Suprapubic skin (tissue), 3 donors: ENCODE results near the gene CC2D2A.

ENCODE experiments used
- EP300 ChIP-seq: sonication (generic); formaldehyde crosslinking; IDR thresholded peaks from one replicate; pipeline ENCODE4 v1.6.1; 2017; ENCODE audit warnings: antibody characterized with exemption
- POLR2A ChIP-seq, 2 donors: fragments of 450-650 bp; IDR thresholded peaks; one replicate each; pipeline ENCODE4 v1.6.1; 2017; ENCODE audit warnings: antibody characterized with exemption in 2 of 2, mild to moderate bottlenecking in 2 of 2, moderate library complexity in 2 of 2
- TF ChIP-seq, protein P1 (sequence below), 2 donors: fragments of 200-600 bp in 1 of 2; fragments of 450-650 bp in 1 of 2; sonication (generic) in 1 of 2; IDR thresholded peaks; one replicate each; pipeline ENCODE4 v1.5.1; 2016 to 2019; ENCODE audit warnings: antibody characterized with exemption in 2 of 2, mild to moderate bottlenecking in 1 of 2, moderate library complexity in 1 of 2

DNA sequence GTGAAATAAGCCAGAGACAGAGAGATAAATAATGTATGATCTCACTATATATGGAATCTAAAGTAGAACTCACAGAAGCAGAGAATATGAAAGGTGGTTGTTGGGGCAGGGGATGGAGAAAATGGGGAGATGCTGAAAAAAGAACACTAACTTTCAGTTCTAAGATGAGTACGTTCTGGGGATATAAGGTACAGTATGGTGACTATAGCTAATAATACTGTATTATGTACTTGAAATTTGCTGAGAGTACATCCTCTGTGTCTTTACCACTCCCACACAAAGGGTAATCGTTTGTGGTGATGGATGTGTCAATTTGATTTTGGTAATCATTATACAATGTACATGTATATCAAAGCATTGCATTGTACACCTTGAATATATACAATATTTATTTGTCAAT is 178.9 kb downstream of the CC2D2A start:
- TF ChIP-seq, protein P1, sequence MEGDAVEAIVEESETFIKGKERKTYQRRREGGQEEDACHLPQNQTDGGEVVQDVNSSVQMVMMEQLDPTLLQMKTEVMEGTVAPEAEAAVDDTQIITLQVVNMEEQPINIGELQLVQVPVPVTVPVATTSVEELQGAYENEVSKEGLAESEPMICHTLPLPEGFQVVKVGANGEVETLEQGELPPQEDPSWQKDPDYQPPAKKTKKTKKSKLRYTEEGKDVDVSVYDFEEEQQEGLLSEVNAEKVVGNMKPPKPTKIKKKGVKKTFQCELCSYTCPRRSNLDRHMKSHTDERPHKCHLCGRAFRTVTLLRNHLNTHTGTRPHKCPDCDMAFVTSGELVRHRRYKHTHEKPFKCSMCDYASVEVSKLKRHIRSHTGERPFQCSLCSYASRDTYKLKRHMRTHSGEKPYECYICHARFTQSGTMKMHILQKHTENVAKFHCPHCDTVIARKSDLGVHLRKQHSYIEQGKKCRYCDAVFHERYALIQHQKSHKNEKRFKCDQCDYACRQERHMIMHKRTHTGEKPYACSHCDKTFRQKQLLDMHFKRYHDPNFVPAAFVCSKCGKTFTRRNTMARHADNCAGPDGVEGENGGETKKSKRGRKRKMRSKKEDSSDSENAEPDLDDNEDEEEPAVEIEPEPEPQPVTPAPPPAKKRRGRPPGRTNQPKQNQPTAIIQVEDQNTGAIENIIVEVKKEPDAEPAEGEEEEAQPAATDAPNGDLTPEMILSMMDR (IDR thresholded peaks at IDR 0.05) = no peak
- no peak for TF ChIP-seq EP300
- no peak for TF ChIP-seq POLR2A (IDR thresholded peaks at IDR 0.05)
